ENCODE measurements around the gene DEPP1. TPM values are rescaled to one million over a fixed set of nuclear protein-coding genes. Genes with fewer than 3 reads are reported as not detected.

The DEPP1 gene
- total RNA-seq, 2 experiments from 2014 or later = not detected

DNA sequence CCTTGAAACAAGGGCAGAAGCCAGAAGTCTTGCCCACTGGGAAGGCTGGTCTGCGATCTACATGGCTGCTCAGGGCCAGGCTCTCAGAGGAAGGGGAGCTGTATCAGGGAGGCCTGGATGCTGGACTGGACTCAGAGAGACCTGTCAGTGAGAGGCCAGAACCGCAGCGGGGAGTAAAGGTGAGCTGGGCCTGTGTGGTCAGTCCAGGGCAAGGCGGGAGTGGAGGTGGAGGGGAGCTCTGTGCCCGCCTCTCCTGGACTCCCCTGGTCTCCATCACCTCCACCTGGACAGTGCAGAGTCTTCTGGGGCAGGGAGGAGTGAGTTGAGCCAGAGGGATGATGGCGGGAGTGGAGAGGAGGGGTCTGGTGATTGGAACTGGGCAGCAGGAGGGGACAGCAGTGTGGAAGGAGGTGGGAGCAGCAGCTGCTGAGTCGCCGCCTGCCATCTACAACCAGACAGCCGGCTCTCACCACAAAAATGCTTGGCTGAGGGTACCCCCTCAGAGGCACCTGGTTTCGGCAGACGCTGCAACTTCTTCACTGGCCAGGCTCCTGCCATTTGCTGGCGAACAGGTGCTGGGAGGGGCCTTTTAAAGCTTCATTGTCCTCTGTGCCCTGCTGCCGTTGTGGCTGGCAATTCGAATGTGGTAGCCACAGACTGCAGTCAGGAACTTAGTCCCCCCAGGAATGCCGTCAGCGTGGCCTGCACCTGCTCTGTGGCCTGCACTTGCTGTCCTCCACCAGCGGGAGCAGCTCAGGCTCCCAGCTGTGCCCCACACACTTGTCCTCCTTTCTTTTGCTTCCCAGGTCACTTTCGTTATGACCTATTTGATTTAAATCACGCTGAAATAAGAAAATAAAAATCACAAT is 15.5 kb downstream of the DEPP1 start:
- ATAC-seq (no peak), DNase-seq (no peak)
- CTCF ChIA-PET = interaction anchor here (0.9 to 7.7 kb wide), 3 partner anchors 10 to 30 kb away, joined by 3 to 53 read pairs (median 8); no protein-coding TSS in a partner anchor
- Mint-ChIP-seq H3K27ac (no peak overlapping the region), H3K9me3 (ENCODE audit: insufficient read depth) (no peaks in the 10 kb centered on the region), H3K4me3 (no peak overlapping the region), H3K4me1 (ENCODE audit: low read depth) (peaks cover 34% of the 10 kb centered on the region), H3K27me3 (ENCODE audit: low read depth) (no peaks in the 10 kb centered on the region), H3K36me3 (ENCODE audit: low read depth) (no peaks in the 10 kb centered on the region)
- POLR2A ChIA-PET = interaction anchor here (1.3 kb wide), 1 partner anchor 10 kb away, joined by 4 read pairs; no protein-coding TSS in a partner anchor

DNA sequence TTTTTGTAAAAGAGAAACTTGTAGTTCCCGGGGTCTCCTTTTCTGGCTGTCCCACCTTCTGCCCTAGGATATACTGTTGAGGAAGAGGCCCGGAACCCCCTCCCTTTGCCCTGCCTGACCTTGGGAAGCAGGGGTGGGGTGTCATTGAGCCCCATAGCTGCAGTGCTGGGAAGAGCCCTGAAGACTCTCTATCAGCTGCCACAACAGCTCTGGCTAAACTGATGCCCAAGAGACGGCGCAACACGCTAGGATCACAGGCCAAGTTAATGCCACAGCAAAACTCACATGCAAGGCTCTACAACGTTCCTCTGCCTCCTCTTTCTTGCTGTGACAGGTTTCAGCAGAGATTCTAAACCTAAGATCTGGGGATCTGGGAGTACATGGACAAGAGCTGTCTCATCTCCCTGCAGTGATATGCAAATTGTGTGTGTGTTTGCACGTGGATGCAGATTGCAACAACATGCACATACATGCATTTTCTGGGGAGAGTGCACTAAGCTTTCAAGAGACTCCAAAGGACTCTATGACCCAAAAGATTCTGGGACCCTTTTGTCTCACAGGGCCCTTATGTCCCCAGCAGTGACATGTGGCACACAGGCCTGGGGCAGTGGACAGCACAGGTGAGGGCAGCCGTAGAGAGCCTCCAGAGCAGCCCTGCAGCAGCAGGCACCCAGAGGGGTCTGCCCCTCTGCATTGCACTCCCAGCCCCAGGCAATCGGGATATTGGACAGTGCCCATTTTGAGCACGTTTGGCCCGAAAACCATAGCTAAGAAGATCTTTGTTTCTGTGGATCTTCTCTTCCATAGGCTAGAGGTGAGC is 16.5 kb downstream of the DEPP1 start:
- no peaks in the 10 kb centered on the region for H3K9me3 Mint-ChIP-seq (ENCODE audit: insufficient read depth)
- POLR2A ChIA-PET = interaction anchor here (1.1 to 1.3 kb wide), 2 partner anchors 11 to 20 kb away, joined by 3 to 4 read pairs; no protein-coding TSS in a partner anchor
- DNase-seq (no peak), ATAC-seq (no peak)
- CTCF ChIA-PET = interaction anchor here (7.7 kb wide), 1 partner anchor 29 kb away, joined by 53 read pairs; no protein-coding TSS in a partner anchor
- no peaks in the 10 kb centered on the region for H3K27me3 Mint-ChIP-seq (ENCODE audit: low read depth)
- no peak overlapping the region for H3K4me3 Mint-ChIP-seq
- peaks cover 29% of the 10 kb centered on the region for H3K4me1 Mint-ChIP-seq (ENCODE audit: low read depth)
- H3K36me3 Mint-ChIP-seq (ENCODE audit: low read depth) = no peaks in the 10 kb centered on the region
- no peak overlapping the region for H3K27ac Mint-ChIP-seq

GRCh38 chr10:44961230-44961571 is 17.4 kb downstream of the DEPP1 start:
- no peaks in the 10 kb centered on the region for H3K27me3 Mint-ChIP-seq (ENCODE audit: low read depth)
- no peaks in the 10 kb centered on the region for H3K9me3 Mint-ChIP-seq (ENCODE audit: insufficient read depth)
- ATAC-seq = no peak
- peaks cover 23% of the 10 kb centered on the region for H3K4me1 Mint-ChIP-seq (ENCODE audit: low read depth)
- CTCF ChIA-PET = no interaction called here
- peaks cover 7% of the 10 kb centered on the region for H3K36me3 Mint-ChIP-seq (ENCODE audit: low read depth)
- no peak overlapping the region for H3K27ac Mint-ChIP-seq
- no peak overlapping the region for H3K4me3 Mint-ChIP-seq
- POLR2A ChIA-PET = interaction anchor here (1.1 to 1.3 kb wide), 2 partner anchors 12 to 19 kb away, joined by 3 to 4 read pairs; no protein-coding TSS in a partner anchor
- DNase-seq = no peak

DNA sequence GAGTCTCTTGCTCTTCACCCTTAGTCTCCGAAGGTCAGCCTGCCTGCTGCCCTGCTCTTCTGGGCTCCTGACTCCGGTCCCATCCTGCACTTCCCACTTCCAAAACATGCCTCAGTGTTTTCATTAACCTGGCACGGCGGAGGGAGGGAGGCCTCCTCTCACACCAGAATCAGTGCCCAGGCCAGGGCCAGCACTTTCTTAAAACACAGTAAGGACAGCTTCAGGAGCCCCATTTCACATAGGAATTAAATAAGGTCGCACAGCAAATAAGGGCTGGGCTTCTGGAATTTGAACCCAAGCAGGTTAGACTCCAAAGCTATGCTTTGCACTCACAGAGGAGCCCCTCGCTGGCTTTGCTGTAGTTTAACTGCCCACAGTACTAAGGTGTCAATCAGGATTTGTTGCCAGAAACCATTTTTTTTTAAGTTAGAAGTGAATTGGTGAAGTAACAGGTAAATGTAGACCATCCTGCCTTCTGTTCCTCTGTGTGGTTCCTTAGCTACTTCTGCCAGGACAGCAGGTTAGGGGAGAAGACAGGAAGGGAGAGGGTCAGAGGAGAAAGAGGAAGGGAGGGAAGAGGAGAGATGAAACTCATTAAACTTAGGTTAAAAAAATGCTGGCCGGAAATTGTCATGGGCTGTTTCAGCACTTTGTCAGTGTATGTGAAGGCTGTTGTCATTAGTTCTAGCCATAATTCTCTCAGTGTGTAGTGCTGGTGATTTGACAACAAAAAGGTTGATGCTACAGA is 18.0 kb downstream of the DEPP1 start:
- no peak for DNase-seq
- ChIA-PET POLR2A (interaction anchor here (1.1 to 1.3 kb wide), 2 partner anchors 11 to 19 kb away, joined by 3 to 4 read pairs; no protein-coding TSS in a partner anchor), CTCF (no interaction called here)
- H3K27ac Mint-ChIP-seq = no peak overlapping the region
- H3K4me1 Mint-ChIP-seq (ENCODE audit: low read depth) = peaks cover 17% of the 10 kb centered on the region
- ATAC-seq = no peak
- H3K4me3 Mint-ChIP-seq = peak overlapping the region; percentile 82
- H3K27me3 Mint-ChIP-seq (ENCODE audit: low read depth) = no peaks in the 10 kb centered on the region
- H3K36me3 Mint-ChIP-seq (ENCODE audit: low read depth) = peaks cover 11% of the 10 kb centered on the region
- H3K9me3 Mint-ChIP-seq (ENCODE audit: insufficient read depth) = no peaks in the 10 kb centered on the region

- Mint-ChIP-seq H3K4me3 (peak overlapping the region; percentile 82), H3K36me3 (ENCODE audit: low read depth) (peaks cover 11% of the 10 kb centered on the region), H3K4me1 (ENCODE audit: low read depth) (peaks cover 17% of the 10 kb centered on the region), H3K9me3 (ENCODE audit: insufficient read depth) (no peaks in the 10 kb centered on the region), H3K27ac (no peak overlapping the region), H3K27me3 (ENCODE audit: low read depth) (no peaks in the 10 kb centered on the region)
- ATAC-seq (no peak), DNase-seq (no peak)
- POLR2A ChIA-PET = interaction anchor here (0.9 to 1.3 kb wide), 2 partner anchors 11 to 13 kb away, joined by 3 to 4 read pairs; no protein-coding TSS in a partner anchor
- CTCF ChIA-PET = no interaction called here
Observed at GRCh38 chr10:44960088-44960460, 18.5 kb downstream of the DEPP1 start.

DNA sequence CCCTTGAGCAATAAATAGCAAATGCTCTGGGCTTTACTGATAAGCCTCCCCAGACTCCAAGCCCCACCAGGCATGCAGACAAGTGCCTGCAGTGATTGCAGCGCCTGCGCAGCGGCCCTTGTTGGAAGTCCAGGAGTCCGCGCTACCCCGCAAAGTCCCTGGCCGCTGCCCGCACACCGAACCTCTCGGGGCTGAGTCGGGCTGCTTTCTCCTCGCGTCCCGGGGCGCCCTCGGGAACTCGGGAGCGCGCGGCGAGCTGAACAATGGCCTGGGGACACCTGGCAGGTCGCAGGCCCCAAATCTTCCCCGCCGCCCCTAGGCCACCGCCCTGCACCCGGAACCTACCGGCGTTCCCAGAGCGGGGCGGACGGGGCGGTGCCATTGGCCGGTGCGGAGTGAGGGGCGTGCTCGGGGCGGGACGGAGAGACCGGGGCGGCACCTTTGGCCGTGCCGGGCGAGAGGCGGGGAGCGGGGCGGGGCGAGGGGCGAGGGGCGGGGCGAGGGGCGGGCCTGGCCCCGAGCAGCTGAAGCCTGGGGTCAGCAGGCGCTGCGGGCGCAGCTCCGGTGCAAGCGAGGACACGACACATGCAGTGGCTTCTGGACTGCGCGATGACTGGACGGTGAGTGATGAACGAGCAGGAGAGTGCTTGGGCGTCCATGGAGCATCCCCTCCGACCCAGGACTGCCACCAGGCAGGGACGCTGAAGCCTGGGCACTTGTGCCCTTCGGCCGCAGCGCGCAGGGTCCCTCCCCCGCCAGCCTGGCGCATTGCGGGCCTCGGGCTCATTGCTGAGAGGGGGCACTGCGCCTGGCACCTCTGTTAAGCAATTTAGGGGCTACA is 19.1 kb downstream of the DEPP1 start, which contains the start of gene RASSF4:
TSS of gene RASSF4 (plus strand) at position 556 of the 841 bp plus-strand sequence. CDS start 10,401 bp downstream, outside the sequence.
- Mint-ChIP-seq H3K9me3 (ENCODE audit: insufficient read depth) (no peaks in the 10 kb centered on the region), H3K27ac (peak within 1 kb of the TSS; percentile 69), H3K27me3 (ENCODE audit: low read depth) (no peaks in the 10 kb centered on the region), H3K36me3 (ENCODE audit: low read depth) (peaks cover 11% of the 10 kb centered on the region), H3K4me1 (ENCODE audit: low read depth) (peaks cover 20% of the 10 kb centered on the region), H3K4me3 (peak within 1 kb of the TSS; percentile 82)
- ChIA-PET CTCF (interaction anchor here (1.0 to 2.1 kb wide), 2 partner anchors 21 to 26 kb away, joined by 3 to 8 read pairs; no protein-coding TSS in a partner anchor), POLR2A (interaction anchor here (0.9 to 1.5 kb wide), 4 partner anchors 9 to 42 kb away, joined by 3 to 4 read pairs (median 3); no protein-coding TSS in a partner anchor)
- ATAC-seq = peak; percentile 100
- DNase-seq = peak; percentile 93

DNA sequence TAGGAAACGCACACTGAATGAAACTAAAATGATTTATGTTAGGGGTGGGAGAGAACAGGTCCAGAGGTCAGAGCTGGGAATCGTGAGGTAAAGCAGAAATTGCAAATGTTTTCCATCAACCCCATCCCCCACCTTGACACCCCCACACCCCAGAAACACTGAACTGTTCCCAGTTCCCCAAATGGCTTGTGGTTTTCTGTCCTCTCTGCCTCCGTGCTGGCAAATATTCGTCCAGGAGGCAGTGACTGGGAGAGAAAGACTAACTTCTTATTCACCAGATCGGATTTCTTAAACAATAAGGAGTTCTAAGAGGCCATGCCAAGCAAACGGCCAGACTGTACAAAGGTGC is 19.7 kb downstream of the DEPP1 start:
- Mint-ChIP-seq H3K4me1 (ENCODE audit: low read depth) (peaks cover 20% of the 10 kb centered on the region), H3K27ac (peak overlapping the region; percentile 69), H3K4me3 (peak overlapping the region; percentile 82), H3K36me3 (ENCODE audit: low read depth) (peaks cover 11% of the 10 kb centered on the region), H3K9me3 (ENCODE audit: insufficient read depth) (no peaks in the 10 kb centered on the region), H3K27me3 (ENCODE audit: low read depth) (no peaks in the 10 kb centered on the region)
- DNase-seq = no peak
- ATAC-seq = no peak
- ChIA-PET CTCF (interaction anchor here (1.0 to 2.1 kb wide), 2 partner anchors 22 to 25 kb away, joined by 3 to 8 read pairs; no protein-coding TSS in a partner anchor), POLR2A (interaction anchor here (0.9 to 1.5 kb wide), 3 partner anchors 9 to 43 kb away, joined by 3 to 4 read pairs (median 3); no protein-coding TSS in a partner anchor)

DNA sequence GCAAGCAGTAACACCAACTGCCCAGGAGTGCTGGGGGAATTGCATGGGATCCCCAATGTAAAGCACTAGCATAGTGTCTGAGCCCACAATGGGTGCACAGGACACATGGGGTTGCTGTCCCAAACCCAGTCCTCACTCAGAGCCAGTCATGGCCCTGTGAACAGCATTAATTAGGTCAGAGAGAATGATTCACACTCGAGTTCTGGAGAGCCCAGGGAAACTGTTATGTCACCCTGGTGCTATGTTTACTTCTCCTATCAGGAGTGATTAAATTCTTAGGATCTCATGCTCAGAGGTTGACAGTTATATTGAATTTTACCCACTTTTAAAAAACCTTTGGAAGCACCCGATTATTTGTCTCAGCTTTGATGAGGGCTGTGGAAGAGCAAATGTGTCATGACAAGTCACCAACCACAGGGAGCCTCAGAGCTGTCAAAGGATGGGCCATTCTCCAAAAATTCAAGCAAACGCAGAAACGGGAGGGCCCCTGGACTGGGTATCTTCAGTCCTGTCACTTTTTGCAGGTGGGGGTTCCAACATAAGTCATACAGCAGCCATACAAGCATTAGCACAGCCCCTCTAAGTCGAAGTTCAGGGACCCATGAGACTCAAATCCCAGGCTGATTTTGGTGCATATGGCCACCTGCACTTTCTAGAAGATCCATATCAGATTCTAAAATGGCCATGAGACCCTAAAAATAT is 20.3 kb downstream of the DEPP1 start:
- DNase-seq = no peak
- no peak for ATAC-seq
- Mint-ChIP-seq H3K4me3 (peak overlapping the region; percentile 82), H3K4me1 (ENCODE audit: low read depth) (peaks cover 20% of the 10 kb centered on the region), H3K27ac (peak overlapping the region; percentile 69), H3K27me3 (ENCODE audit: low read depth) (no peaks in the 10 kb centered on the region), H3K9me3 (ENCODE audit: insufficient read depth) (no peaks in the 10 kb centered on the region), H3K36me3 (ENCODE audit: low read depth) (peaks cover 11% of the 10 kb centered on the region)
- ChIA-PET POLR2A (interaction anchor here (1.5 kb wide), 1 partner anchor 8 kb away, joined by 4 read pairs; no protein-coding TSS in a partner anchor), CTCF (interaction anchor here (2.1 kb wide), 1 partner anchor 25 kb away, joined by 8 read pairs; no protein-coding TSS in a partner anchor)

DNA sequence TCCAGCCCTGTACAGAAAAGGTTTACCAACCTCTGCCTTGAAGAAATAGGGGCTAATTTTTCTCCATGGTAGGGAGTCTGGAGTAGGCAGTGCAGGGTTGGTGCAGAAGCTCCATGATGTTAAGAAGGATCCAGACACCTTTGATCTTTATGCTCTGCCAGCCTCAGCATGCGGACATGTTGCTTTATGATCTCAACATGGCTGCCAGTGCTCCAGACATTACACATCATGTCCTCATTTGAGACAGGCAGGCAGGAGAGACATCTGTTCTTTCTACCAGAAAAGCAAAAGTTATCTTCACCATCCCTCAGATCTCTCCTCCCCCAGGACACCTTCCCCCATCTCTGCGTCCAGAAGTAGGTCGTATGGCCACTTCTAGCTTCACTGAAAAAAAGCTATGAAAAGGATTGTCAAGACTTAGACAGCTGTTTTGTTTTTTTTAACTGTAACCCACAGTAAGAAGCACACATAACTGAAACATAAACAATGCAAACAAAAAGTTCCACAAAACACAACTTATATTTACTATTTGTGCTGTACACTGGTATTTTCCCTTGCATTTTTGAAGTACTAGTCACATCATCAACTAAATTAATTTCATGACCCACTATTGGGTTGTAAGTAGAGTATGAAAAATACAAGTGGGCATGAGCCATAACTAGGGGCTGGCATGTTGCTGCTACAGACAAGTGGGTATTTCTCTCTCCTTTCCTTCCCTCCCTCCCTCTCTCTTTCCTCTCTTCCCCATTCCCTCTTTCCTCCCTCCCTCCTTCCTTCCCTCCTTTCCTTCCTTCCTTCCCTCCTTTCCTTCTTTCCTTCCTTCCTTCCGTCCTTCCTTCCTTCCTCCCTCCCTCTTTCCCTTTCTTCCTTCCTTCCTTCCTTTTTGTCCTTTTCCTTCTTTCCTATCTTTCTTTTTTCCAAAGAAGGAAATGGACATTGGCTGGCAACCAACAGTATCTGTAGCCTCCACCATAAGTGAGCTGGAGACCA is 21.6 kb downstream of the DEPP1 start:
- no peak overlapping the region for H3K4me3 Mint-ChIP-seq
- no peak for DNase-seq
- CTCF ChIA-PET = interaction anchor here (0.7 to 2.1 kb wide), 2 partner anchors 9 to 24 kb away, joined by 3 to 8 read pairs; no protein-coding TSS in a partner anchor
- POLR2A ChIA-PET = interaction anchor here (0.6 kb wide), 1 partner anchor 84 kb away, joined by 7 read pairs; no protein-coding TSS in a partner anchor
- ATAC-seq = no peak
- H3K4me1 Mint-ChIP-seq (ENCODE audit: low read depth) = peaks cover 20% of the 10 kb centered on the region
- no peak overlapping the region for H3K27ac Mint-ChIP-seq
- no peaks in the 10 kb centered on the region for H3K27me3 Mint-ChIP-seq (ENCODE audit: low read depth)
- H3K9me3 Mint-ChIP-seq (ENCODE audit: insufficient read depth) = no peaks in the 10 kb centered on the region
- peaks cover 11% of the 10 kb centered on the region for H3K36me3 Mint-ChIP-seq (ENCODE audit: low read depth)
